ENCODE results near the gene GRAMD4. TPM values are rescaled to one million over a fixed set of nuclear protein-coding genes. Genes with fewer than 3 reads are reported as not detected.

Gene GRAMD4
- total RNA-seq, 1 donor from 2014 or later = 24.9 TPM

DNA sequence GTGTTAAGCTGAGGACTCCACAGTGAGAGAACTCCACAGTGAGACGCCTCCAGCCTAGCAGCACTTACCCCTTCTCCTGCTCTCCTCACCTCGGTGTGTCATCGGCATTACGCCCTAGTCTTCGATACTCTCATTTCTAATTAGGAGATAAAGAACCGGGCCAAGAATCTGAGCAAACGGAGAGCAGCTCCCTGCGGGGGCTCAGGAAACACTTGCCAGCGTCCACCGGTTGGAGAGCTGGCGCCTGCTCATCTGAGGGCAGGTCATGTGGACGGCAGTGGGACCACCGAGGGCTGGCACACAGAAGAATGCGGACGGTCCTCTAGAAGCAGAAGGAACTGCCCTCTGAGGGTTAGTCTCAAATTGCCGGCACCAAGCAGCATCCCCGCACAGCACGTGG, 104.9 kb downstream of the GRAMD4 start:
- DNase-seq = no peak

DNA sequence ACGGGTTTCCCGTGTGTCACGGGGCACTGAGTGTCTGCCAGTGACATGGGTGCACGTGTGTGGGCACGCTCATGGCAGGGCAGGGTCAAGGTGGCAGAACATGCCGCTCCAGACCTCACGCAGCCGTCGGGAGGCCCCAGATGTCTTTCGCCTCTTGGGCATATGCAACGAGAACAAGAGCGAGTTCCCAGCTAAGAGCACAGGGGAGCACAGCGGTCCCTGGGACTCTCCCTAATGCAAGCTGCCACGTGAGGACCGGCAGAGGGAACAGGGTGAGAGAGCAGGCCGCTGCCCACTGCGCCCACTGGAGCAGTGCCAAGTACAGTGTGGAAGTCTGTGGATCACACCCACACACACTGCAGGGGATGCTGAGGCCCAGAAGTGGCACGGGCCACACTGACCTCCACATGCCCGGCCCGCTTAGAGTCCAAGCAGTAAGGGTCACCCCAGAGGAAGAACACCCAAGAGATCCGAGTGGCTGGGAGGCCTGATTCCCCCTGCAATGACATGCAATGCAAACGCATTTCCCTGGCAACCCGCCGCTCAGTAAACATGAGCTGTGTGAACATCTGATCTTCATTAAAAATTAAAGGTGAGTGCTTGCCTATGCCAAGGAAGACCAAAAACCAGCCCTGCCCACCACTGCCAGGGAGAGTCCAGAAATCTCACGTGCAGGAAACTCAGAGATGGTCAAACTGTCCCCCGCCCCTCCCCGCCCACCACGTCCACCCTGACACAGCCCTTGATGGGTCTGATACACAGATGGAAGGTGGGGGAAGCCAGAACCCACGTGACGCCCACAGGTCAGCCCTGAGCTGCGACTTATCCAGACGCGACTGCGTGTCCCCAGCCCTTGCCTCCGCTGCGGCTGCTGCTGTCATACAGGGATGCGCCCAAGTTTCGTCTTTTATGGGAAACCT, 106.1 kb downstream of the GRAMD4 start:
- no peak for DNase-seq

- no peak for DNase-seq
These were observed 106.8 kb downstream of the GRAMD4 start for GRCh38 chr22:46726986-46727317.

GRCh38 chr22:46727813-46728364, 107.7 kb downstream of the GRAMD4 start:
- no peak for DNase-seq

- DNase-seq = no peak
These were observed 108.3 kb downstream of the GRAMD4 start for GRCh38 chr22:46728470-46728869.

Other genes starting within 250 kb of the GRAMD4 start
- 14.2 TPM for gene CELSR1, start 82.8 kb upstream of the GRAMD4 start, total RNA-seq
- 21.7 TPM for gene CERK, start 117.9 kb downstream of the GRAMD4 start, total RNA-seq
- 8.9 TPM for gene TBC1D22A, start 142.3 kb downstream of the GRAMD4 start, total RNA-seq

Measured in skin of body (tissue), 2 donors.